Neural cell (in vitro differentiated cells): ENCODE data around the gene SH3GL3.
A peak's percentile ranks its signal among the peaks of the same experiment; 100 is the strongest.

Experiments
- EP300 ChIP-seq: fragments of 450-650 bp; conservative IDR thresholded peaks from 2 replicates; pipeline ENCODE4 v1.6.1; 2014; ENCODE audit warnings: antibody characterized with exemption, mild to moderate bottlenecking, moderate library complexity; ENCODE audit not compliant: poor library complexity, severe bottlenecking
- MXI1 ChIP-seq: fragments of 450-650 bp; conservative IDR thresholded peaks from 2 replicates; pipeline ENCODE4 v1.6.1; 2014; ENCODE audit warnings: antibody characterized with exemption, mild to moderate bottlenecking; ENCODE audit not compliant: poor library complexity, severe bottlenecking
- POLR2AphosphoS5 ChIP-seq: IDR thresholded peaks from 2 replicates; pipeline ENCODE4 v1.6.1; 2012
- REST ChIP-seq: IDR thresholded peaks from 2 replicates; pipeline ENCODE4 v1.6.1; 2012; ENCODE audit warnings: borderline replicate concordance
- SMC3 ChIP-seq: fragments of 450-650 bp; conservative IDR thresholded peaks from 2 replicates; pipeline ENCODE4 v1.6.1; 2014; ENCODE audit warnings: antibody characterized with exemption, mild to moderate bottlenecking, moderate library complexity; ENCODE audit not compliant: poor library complexity
- TF ChIP-seq, protein P1 (sequence below): fragments of 450-650 bp; IDR thresholded peaks from 2 replicates; pipeline ENCODE4 v1.5.1; 2014; ENCODE audit warnings: antibody characterized with exemption, mild to moderate bottlenecking, moderate library complexity; ENCODE audit not compliant: poor library complexity, severe bottlenecking

DNA sequence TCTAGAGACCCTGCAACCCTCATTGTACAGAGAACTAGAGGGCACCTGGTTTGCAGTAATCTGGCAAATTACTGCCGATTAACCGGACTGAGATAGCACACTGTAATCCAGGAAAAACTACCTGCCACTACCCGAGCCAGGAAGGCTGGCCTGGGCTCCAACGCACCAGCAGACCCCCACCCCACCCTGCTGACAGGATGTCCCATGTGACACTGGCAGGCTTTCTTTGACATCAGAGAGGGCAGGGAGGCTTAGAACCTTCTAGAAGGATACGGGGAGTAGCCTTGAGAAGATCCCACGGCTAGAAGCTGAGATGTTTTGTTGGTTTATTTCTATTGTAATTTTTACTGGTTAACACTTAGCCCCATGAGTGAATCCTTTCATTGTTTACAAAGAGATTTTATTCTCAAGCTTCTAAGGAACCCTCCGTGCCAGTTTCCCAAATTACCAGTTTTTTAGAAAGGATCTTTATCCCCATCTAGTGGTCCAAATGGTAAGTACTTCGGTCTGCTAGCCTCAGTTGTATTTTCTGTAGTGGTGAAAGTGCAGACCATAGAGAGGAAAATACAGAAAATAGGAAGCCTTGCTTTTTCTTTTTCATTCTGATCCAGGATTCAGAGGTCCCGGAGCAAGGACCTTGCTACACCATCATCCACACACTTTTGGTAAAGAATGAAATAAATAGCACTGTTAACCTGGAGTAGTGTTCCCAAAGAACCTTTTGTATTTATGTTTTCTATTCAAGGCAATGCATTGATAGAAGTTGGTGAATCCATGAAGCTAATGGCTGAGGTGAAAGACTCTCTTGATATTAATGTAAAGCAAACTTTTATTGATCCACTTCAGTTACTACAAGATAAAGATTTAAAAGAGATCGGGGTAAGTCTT lies 124.9 kb downstream of the SH3GL3 start:
- TF ChIP-seq POLR2AphosphoS5 (no peak), MXI1 (no peak), SMC3 (no peak), REST (no peak), EP300 (no peak)
- TF ChIP-seq, protein P1, sequence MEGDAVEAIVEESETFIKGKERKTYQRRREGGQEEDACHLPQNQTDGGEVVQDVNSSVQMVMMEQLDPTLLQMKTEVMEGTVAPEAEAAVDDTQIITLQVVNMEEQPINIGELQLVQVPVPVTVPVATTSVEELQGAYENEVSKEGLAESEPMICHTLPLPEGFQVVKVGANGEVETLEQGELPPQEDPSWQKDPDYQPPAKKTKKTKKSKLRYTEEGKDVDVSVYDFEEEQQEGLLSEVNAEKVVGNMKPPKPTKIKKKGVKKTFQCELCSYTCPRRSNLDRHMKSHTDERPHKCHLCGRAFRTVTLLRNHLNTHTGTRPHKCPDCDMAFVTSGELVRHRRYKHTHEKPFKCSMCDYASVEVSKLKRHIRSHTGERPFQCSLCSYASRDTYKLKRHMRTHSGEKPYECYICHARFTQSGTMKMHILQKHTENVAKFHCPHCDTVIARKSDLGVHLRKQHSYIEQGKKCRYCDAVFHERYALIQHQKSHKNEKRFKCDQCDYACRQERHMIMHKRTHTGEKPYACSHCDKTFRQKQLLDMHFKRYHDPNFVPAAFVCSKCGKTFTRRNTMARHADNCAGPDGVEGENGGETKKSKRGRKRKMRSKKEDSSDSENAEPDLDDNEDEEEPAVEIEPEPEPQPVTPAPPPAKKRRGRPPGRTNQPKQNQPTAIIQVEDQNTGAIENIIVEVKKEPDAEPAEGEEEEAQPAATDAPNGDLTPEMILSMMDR, result peak; percentile 30
